GM12892 (cell line): ENCODE results near the gene HAUS1.

ENCODE experiments used
- POLR2A ChIP-seq: IDR thresholded peaks from 2 replicates; pipeline ENCODE4 v1.6.1; 2011; ENCODE audit warnings: low read depth, low read length, control low read depth
- TAF1 ChIP-seq: IDR thresholded peaks from 2 replicates; pipeline ENCODE4 v1.6.1; 2011; ENCODE audit warnings: low read depth, mild to moderate bottlenecking, control low read depth, low read length, borderline replicate concordance

- TF ChIP-seq TAF1 = no peak
- TF ChIP-seq POLR2A = no peak
Observed at GRCh38 chr18:46156843-46157242, 52.7 kb downstream of the HAUS1 start.
